Measurements from ENCODE around the gene LARGE1. TPM values are rescaled to one million over a fixed set of nuclear protein-coding genes. Genes with fewer than 3 reads are reported as not detected.

LARGE1 gene
- total and polyA plus RNA-seq, 2 of the 13 experiments (the other 11 are each of a cell fraction or from before 2014, with no cell fraction given) = 8.4 to 11.0 TPM

DNA sequence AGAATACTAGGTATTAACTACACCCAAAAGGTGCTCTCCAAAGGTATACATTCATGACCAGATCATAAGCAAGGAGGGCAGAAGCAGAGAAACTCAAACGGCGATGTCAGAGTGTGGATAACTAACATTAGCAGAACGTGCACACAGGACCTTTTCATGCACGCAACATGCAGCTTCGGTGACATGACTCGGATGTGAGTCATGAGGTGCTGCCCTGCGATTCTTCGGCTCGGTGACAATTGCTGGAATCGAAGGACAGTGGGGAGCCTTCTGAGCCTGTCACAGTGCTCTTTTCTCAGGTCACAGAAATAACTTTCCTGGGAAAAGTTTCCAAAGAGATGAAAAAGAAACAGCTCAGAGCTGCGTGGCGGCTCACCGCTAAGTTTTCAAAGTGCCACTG, 443.6 kb downstream of the LARGE1 start (continued):
- TF ChIP-seq, protein P1, sequence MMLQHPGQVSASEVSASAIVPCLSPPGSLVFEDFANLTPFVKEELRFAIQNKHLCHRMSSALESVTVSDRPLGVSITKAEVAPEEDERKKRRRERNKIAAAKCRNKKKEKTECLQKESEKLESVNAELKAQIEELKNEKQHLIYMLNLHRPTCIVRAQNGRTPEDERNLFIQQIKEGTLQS (CRISPR knock-in tag; IDR thresholded peaks at IDR 0.05) = no peak
- TF ChIP-seq SP1 (IDR thresholded peaks at IDR 0.05) = no peak
- TF ChIP-seq SP1 (CRISPR knock-in tag; IDR thresholded peaks at IDR 0.05) = no peak
- TF ChIP-seq, protein P2, sequence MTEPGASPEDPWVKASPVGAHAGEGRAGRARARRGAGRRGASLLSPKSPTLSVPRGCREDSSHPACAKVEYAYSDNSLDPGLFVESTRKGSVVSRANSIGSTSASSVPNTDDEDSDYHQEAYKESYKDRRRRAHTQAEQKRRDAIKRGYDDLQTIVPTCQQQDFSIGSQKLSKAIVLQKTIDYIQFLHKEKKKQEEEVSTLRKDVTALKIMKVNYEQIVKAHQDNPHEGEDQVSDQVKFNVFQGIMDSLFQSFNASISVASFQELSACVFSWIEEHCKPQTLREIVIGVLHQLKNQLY (CRISPR knock-in tag; IDR thresholded peaks at IDR 0.05) = no peak
- no peak for TF ChIP-seq HOXA9 (CRISPR knock-in tag; IDR thresholded peaks at IDR 0.05; ENCODE audit: borderline replicate concordance)
- TF ChIP-seq, protein P3, sequence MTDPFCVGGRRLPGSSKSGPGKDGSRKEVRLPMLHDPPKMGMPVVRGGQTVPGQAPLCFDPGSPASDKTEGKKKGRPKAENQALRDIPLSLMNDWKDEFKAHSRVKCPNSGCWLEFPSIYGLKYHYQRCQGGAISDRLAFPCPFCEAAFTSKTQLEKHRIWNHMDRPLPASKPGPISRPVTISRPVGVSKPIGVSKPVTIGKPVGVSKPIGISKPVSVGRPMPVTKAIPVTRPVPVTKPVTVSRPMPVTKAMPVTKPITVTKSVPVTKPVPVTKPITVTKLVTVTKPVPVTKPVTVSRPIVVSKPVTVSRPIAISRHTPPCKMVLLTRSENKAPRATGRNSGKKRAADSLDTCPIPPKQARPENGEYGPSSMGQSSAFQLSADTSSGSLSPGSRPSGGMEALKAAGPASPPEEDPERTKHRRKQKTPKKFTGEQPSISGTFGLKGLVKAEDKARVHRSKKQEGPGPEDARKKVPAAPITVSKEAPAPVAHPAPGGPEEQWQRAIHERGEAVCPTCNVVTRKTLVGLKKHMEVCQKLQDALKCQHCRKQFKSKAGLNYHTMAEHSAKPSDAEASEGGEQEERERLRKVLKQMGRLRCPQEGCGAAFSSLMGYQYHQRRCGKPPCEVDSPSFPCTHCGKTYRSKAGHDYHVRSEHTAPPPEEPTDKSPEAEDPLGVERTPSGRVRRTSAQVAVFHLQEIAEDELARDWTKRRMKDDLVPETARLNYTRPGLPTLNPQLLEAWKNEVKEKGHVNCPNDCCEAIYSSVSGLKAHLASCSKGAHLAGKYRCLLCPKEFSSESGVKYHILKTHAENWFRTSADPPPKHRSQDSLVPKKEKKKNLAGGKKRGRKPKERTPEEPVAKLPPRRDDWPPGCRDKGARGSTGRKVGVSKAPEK (CRISPR knock-in tag; IDR thresholded peaks at IDR 0.05; ENCODE audit: borderline replicate concordance) = no peak
- TF ChIP-seq, protein P4, sequence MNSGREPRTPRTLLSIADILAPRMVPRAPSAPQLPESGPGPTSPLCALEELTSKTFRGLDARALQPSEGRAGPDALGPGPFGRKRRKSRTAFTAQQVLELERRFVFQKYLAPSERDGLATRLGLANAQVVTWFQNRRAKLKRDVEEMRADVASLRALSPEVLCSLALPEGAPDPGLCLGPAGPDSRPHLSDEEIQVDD (CRISPR knock-in tag; IDR thresholded peaks at IDR 0.05; ENCODE audit: borderline replicate concordance) = no peak
- TF ChIP-seq, protein P5, sequence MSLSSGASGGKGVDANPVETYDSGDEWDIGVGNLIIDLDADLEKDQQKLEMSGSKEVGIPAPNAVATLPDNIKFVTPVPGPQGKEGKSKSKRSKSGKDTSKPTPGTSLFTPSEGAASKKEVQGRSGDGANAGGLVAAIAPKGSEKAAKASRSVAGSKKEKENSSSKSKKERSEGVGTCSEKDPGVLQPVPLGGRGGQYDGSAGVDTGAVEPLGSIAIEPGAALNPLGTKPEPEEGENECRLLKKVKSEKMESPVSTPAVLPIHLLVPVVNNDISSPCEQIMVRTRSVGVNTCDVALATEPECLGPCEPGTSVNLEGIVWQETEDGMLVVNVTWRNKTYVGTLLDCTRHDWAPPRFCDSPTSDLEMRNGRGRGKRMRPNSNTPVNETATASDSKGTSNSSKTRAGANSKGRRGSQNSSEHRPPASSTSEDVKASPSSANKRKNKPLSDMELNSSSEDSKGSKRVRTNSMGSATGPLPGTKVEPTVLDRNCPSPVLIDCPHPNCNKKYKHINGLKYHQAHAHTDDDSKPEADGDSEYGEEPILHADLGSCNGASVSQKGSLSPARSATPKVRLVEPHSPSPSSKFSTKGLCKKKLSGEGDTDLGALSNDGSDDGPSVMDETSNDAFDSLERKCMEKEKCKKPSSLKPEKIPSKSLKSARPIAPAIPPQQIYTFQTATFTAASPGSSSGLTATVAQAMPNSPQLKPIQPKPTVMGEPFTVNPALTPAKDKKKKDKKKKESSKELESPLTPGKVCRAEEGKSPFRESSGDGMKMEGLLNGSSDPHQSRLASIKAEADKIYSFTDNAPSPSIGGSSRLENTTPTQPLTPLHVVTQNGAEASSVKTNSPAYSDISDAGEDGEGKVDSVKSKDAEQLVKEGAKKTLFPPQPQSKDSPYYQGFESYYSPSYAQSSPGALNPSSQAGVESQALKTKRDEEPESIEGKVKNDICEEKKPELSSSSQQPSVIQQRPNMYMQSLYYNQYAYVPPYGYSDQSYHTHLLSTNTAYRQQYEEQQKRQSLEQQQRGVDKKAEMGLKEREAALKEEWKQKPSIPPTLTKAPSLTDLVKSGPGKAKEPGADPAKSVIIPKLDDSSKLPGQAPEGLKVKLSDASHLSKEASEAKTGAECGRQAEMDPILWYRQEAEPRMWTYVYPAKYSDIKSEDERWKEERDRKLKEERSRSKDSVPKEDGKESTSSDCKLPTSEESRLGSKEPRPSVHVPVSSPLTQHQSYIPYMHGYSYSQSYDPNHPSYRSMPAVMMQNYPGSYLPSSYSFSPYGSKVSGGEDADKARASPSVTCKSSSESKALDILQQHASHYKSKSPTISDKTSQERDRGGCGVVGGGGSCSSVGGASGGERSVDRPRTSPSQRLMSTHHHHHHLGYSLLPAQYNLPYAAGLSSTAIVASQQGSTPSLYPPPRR (CRISPR knock-in tag; IDR thresholded peaks at IDR 0.05; ENCODE audit: borderline replicate concordance) = no peak
- TF ChIP-seq, protein P6, sequence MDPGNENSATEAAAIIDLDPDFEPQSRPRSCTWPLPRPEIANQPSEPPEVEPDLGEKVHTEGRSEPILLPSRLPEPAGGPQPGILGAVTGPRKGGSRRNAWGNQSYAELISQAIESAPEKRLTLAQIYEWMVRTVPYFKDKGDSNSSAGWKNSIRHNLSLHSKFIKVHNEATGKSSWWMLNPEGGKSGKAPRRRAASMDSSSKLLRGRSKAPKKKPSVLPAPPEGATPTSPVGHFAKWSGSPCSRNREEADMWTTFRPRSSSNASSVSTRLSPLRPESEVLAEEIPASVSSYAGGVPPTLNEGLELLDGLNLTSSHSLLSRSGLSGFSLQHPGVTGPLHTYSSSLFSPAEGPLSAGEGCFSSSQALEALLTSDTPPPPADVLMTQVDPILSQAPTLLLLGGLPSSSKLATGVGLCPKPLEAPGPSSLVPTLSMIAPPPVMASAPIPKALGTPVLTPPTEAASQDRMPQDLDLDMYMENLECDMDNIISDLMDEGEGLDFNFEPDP (CRISPR knock-in tag; conservative IDR thresholded peaks at IDR 0.05) = no peak
- TF ChIP-seq, protein P7, sequence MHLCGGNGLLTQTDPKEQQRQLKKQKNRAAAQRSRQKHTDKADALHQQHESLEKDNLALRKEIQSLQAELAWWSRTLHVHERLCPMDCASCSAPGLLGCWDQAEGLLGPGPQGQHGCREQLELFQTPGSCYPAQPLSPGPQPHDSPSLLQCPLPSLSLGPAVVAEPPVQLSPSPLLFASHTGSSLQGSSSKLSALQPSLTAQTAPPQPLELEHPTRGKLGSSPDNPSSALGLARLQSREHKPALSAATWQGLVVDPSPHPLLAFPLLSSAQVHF (CRISPR knock-in tag; IDR thresholded peaks at IDR 0.05) = no peak
- TF ChIP-seq ZKSCAN8 (CRISPR knock-in tag; IDR thresholded peaks at IDR 0.05; ENCODE audit: borderline replicate concordance) = no peak
- TF ChIP-seq RBM22 (optimal IDR thresholded peaks at IDR 0.05; ENCODE audit: low read length) = no peak
- TF ChIP-seq, protein P8, sequence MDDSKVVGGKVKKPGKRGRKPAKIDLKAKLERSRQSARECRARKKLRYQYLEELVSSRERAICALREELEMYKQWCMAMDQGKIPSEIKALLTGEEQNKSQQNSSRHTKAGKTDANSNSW (CRISPR knock-in tag; IDR thresholded peaks at IDR 0.05; ENCODE audit: borderline replicate concordance) = no peak
- TF ChIP-seq BHLHE40 (IDR thresholded peaks at IDR 0.05; ENCODE audit: low read length) = peak; percentile 69
- TF ChIP-seq, protein P9, sequence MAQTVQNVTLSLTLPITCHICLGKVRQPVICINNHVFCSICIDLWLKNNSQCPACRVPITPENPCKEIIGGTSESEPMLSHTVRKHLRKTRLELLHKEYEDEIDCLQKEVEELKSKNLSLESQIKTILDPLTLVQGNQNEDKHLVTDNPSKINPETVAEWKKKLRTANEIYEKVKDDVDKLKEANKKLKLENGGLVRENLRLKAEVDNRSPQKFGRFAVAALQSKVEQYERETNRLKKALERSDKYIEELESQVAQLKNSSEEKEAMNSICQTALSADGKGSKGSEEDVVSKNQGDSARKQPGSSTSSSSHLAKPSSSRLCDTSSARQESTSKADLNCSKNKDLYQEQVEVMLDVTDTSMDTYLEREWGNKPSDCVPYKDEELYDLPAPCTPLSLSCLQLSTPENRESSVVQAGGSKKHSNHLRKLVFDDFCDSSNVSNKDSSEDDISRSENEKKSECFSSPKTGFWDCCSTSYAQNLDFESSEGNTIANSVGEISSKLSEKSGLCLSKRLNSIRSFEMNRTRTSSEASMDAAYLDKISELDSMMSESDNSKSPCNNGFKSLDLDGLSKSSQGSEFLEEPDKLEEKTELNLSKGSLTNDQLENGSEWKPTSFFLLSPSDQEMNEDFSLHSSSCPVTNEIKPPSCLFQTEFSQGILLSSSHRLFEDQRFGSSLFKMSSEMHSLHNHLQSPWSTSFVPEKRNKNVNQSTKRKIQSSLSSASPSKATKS (CRISPR knock-in tag; IDR thresholded peaks at IDR 0.05) = no peak
- no peak for TF ChIP-seq ZMAT3 (CRISPR knock-in tag; conservative IDR thresholded peaks at IDR 0.05)
